GM18858 (cell line): ENCODE results near the gene VANGL2.

ENCODE experiments used
- ATAC-seq: cut with Tn5 transposase; IDR thresholded peaks from one replicate; pipeline ENCODE4 v1.9.1; 2021; ENCODE audit not compliant: unreplicated experiment

Gene VANGL2

DNA sequence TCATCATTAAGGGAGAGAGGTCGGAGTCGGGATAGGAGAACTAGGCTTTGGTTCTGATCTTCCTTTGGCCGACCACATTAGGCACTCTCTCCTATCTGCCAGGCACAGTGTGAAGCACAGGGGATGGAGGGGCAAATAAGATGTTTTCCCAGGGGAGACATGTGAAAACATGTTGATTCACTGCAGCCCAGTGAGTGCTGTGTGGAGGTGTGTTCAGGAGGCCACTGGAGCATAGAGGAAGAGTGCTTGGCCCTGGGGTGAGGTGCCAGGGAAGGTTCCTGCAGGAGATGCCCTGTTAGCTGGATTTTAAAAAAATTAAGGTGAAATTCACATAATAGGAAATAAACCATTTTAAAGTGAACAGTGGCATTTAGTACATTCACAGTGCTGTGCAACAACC lies 3.7 kb downstream of the VANGL2 start:
- ATAC-seq = no peak

DNA sequence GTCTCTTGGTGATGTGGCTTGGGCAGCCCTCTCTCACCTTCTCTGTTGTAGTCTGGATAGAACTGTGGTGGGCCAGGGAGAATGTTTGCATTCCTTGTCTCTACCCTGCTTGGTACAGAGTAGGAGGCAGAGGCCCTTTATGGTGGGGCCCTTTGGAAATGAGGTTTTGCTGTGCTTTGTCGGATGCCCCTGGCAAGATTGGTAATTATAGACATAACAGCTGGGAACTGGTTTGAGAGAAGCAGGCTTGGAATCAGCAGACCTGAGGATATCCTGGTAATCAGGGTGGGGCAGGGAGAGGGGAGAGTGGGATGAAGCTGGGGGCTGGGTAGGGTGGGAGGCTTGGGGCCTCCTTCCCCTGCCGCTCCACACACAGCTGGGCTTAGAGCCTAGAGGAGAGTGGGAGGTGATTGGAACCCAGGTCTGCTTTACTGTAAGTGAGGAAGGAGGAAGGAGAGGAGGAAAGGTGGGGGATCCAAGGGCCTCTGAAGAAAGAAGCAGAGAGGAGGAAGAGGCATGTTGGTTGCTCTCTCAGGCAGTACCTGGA lies 5.0 kb downstream of the VANGL2 start:
- ATAC-seq = no peak

DNA sequence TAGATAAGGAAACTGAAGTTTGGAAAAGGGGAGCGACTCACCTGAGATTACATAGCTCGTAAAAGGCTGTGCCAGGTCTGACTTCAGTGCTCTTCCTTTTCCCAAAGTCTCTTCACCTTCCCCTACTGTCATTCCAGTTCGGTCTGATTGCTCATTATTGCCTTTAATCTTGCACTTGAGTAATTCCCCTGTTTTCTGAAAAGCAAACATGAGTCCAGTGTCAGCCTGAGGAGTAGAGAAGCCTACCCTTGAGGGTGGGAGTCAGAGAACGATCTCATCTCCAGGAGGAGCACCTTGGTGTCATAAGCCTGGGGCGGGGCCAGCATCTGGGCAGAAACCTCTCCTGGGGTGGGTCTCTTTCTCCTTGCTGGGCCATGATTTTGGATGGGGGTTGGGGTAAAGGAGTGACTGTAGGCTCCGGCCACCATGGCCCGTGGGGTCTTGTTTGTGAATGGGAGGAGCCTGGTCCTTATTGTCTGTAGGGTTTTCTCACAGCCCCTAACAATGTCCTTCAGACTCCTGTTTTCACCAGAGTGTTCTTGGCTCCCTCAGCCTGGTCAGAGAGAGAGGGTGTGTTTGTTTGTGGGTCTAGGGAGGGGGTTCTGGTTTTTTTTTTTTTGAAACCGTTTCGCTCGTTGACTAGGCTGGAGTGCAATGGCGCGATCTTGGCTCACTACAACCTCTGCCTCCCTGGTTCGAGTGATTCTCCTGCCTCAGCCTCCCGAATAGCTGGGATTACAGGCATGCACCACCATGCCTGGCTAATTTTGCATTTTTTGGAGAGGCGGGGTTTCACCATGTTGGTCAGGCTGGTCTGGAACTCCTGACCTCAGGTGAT lies 6.0 kb downstream of the VANGL2 start:
- ATAC-seq = no peak

DNA sequence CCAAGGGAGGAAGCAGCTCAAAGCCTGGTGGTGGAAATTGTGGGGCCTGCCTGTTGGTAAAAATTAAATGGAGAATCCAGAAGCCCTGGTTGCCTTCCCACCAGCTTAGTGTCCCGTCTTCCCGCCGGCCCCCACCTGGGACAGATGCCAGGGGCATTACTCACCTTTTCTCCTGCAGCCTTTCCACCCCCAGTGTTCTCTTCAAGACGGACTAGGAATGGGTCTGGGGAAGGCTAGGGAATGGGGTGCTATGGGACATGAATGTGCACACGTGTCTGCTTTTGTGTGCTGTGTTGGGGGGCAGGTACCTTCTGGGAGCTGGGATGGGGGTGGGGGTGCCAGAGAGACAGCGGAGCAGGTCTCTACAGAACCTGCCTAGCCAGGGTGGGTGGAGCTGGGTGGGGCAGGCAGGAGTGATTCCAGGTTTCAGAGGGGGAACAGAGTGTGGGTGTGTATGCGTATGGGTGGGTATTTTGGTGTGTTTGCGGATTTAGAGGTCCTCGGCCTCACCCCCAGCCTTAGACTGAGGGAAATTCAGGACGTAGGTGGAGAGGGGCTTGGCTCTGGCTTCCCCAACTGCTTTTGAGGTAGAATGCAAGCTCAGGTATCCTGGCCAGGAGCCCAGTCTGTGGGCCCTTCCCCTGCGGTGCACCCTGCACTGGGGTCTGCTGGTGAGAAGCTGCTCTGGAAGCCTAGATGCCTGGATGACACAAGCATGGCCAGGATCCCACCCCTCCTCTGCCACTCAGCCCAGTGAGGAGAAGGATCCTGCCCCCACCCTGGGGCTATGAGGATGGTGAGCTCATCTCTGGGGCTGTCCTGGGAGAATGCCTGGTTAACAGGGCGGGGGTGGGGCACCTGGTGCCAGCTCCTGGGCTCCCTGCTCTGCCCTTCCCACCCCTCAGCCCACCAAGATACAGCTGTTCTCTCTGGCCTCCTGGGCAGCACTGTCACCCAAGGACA lies 7.8 kb downstream of the VANGL2 start:
- ATAC-seq = no peak

DNA sequence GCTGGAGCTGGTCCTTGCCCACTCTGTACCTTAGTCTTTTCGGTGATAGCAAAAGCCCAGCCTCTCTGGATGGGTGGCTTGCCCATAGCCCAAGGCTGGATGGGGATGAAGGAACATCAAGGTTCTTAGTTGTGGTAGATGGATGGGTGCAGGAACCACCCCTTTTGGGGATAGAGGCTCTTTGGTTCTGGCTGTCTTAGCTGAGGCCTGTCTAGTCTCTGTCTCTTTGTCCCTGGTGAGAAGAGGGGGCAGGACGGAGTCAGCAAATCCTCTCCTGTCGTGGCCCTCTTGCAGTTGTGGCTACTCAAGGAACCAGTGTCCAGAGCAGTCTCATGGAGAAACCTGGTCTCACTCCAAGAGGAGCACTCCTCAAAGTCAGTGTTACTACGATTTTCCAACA lies 8.5 kb downstream of the VANGL2 start:
- no peak for ATAC-seq

DNA sequence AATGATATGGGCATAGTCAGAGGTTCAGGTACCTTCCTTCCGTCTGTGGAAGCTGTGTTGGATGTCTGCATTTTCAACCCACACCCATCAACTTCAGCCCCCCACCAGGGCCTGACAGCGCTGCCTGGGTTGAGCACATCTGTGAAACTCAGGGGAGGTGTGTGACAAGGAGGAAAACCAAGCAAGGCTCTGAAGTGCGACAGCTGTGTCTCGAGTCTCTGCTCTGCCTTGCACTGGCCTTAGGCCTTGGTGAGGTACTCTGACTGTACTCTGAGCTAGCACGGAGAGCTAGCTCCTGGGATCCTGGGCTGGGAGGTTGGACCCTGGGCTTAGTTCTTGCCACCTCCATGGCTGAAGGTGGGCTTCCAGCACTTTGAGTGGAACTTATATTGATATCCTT lies 9.1 kb downstream of the VANGL2 start:
- ATAC-seq = no peak

DNA sequence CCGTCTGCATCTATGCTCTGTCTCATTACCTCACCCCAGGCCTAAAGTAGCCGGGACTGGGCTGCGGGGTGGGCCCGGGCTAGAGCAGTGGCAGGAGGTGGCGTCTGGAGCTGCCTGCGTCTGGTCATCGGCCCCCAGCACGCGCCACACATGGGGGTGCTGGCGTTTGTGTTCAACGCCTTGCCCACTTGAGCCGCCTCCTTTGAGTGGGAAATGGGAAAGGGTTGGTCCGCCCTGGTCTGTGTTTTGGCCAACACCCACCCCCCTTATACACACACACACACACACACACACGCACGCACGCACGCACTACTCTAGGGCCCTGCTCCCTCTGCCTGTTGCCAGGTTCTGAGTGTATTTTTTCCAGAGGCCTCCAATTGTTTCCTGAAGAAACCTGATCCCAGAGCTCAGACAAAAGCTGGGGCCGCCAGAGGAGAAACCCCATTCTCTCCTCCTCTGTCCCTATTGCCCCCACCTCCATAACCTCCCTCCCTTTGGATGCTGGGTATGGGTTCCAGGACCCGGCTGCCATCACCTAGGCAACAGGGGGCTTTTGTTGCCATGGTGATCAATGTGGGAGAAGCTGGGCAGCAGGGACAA lies 10.1 kb downstream of the VANGL2 start:
- no peak for ATAC-seq

DNA sequence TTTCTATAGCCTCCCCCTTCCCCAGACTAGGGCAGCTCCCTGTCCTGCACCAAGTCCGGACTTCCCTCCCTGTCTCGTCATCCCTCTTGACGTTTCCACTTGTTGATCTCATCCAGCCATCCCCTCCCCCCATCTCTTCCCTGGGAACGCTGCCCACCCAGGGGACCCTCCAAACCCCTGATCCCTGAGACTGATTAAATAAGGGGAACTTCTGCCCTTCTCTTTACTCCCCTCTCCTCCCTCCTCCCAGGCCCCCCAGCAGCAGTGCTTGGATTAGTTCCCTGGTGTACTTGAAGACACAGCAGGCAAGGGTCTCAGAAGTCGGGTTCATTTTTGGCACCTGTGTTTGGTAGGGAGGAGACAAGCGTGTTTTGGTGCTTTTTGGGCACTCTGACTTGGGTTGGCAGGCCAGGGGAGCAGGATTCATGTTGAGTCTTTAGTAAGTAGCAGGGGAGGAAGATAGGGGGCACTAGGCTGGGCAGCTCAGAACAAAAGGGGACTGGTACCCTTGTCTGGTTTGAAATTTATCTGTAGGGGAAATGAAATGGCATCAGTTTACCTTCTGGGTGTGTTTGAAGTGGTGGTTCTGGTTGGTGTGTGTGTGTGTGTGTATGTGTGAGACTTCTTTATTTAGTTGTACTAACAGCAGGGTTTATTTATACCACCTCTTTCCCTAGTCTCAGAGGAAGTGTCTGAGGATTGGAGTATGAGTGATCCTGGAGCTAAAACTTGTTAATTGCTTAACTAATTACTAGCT lies 11.1 kb downstream of the VANGL2 start:
- no peak for ATAC-seq

DNA sequence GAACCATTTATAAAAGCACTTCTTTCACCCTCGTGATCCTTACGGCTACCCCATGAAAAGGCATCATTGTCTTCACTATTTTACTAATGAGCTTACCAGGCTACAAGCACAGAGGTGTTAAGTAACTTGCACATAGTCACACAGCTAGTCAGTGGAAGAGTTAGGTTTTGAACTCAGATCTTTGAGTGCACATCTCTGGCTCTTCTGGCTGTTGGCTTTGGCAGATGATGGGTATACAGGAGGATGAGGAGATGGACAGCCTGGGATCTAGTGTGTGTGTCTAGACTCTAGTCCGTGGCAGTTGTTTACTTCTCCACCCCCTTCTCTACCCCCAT lies 11.6 kb downstream of the VANGL2 start:
- ATAC-seq = no peak

DNA sequence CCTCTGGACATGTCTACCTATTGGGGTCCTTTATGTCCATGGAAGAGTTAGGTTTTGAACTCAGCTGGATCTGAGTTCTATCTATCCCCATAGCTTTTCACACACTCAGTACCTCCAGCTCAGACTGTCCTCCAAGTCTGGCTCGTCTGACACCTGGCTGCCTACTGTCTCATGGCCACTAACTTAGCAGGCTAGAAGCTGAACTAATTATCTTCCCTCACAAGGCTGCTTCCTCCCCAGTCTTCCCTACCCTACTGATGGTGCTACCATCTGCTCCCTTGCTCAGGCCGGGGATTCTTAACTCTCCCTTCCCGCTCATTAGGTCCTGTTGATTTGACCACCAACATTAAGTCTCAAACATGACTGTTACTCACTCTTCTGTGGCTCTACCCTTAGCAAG lies 13.4 kb downstream of the VANGL2 start:
- ATAC-seq = no peak

DNA sequence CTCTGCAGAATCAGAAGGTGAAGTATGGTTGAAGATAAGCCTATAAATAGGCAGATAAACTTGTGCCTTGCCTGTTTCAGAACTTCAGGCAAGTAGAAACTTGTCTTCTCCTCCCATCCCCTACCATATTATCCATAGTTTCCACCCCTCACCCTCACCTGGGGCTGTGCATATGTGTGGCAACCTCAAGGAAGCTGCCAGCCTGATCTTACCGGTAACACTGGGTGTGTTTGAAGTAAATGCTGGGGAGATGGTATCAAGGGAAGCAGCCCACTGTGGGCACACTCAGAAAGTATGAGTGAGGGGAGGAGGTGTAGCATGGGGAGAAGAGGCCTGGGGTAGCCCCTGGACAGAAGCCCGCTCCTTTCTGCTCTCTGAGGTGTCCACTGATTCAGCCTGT lies 14.5 kb downstream of the VANGL2 start:
- ATAC-seq = no peak

DNA sequence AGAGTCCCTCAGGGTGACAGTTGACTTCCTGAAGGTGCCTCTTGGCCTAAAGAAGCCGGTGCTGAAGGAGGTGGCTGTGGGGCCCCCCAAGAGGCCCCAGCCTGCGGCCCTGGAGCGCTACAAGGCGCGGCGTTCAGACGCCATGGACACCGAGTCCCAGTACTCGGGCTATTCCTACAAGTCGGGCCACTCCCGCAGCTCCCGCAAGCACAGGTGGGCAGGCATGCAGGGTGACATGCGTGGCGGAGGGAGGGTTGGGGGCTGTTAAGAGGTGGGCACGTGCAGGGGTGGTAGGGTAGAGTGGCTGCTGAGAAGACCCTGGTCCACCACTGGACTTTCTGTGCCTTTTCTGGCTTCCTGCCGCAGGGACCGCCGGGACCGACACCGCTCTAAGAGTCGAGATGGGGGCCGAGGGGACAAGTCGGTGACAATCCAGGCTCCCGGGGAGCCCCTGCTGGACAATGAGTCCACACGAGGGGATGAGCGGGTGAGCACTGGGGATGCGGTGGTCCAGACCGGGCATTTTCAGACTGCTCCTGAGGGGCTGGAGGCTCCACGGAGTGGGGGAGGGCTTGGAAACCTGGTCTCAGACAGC lies 15.4 kb downstream of the VANGL2 start:
- ATAC-seq = no peak

DNA sequence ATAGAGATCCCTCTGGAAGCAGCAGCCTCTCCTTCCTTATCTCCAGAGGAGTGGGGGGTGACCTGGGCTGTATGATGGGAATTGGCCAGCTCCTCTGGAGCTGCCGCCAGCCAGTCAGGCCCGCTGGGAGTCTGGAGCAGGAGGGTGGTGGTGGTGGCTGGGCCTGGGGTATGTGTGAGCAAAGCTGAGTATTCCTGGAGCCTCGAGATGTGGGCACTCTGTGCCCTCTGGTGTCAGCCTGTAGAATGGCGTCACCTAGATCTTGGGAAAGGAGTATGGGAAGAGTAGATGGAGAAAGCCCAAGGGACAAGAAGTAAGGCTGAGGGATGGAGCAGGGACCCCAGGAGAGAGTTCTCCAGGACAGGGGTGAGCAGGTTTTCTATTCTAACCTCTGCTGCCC lies 16.0 kb downstream of the VANGL2 start:
- no peak for ATAC-seq

DNA sequence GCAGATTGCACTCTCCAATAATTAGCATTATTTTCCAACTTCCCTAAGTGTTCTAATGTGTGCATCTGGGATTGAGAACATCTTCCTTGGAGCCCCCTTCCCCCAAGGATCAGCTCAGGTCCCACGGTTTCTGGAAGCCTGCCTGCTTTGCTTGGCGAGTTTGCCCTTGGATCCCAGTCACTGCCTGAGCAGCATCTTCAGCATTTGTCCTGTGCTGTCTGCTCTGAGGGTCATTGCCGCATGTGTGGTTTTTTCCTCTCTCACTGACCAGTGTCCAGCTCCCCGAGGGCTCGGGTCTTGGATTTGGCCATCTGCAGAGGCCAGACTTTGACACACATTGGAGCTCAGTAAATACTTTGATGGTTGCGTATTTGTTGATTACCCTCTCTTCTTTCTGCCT lies 18.1 kb downstream of the VANGL2 start:
- ATAC-seq = no peak

DNA sequence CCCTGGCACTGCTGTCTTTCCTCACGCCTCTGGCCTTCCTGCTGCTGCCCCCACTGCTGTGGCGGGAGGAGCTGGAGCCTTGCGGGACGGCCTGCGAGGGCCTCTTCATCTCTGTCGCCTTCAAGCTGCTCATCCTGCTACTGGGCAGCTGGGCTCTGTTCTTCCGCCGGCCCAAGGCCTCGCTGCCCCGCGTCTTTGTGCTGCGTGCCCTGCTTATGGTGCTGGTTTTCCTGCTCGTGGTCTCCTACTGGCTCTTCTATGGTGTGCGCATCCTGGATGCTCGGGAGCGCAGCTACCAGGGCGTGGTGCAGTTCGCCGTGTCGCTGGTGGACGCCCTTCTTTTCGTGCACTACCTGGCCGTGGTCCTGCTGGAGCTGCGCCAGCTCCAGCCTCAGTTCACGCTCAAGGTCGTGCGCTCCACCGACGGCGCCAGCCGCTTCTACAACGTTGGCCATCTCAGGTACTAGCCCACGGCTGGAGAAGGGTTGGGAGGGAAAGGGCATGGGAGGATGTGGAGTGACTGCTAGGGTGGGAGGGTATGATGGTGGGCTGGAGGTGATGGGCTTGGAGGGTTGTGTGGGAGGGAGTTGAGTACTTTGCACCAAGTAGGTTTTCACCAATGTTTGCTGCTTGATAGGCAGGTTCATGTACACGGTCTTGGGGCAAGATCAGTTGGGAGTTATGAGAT lies 18.9 kb downstream of the VANGL2 start:
- ATAC-seq = no peak

DNA sequence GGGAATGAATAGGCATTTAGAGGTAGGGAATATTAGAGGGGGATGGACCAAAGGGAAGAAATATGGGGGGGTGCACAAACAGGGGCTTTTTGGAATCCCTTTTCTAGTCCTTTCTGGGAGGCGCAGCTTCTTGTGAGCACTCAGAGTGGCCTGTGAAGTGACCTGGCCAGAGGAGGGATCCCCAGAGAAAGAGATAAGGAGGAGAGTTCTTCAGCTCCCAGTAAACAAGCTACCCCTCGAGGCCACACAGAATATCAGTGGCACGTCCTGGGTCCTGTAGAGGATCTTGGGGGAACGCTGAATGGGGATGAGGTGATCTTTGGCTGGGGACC lies 19.4 kb downstream of the VANGL2 start:
- ATAC-seq = no peak

DNA sequence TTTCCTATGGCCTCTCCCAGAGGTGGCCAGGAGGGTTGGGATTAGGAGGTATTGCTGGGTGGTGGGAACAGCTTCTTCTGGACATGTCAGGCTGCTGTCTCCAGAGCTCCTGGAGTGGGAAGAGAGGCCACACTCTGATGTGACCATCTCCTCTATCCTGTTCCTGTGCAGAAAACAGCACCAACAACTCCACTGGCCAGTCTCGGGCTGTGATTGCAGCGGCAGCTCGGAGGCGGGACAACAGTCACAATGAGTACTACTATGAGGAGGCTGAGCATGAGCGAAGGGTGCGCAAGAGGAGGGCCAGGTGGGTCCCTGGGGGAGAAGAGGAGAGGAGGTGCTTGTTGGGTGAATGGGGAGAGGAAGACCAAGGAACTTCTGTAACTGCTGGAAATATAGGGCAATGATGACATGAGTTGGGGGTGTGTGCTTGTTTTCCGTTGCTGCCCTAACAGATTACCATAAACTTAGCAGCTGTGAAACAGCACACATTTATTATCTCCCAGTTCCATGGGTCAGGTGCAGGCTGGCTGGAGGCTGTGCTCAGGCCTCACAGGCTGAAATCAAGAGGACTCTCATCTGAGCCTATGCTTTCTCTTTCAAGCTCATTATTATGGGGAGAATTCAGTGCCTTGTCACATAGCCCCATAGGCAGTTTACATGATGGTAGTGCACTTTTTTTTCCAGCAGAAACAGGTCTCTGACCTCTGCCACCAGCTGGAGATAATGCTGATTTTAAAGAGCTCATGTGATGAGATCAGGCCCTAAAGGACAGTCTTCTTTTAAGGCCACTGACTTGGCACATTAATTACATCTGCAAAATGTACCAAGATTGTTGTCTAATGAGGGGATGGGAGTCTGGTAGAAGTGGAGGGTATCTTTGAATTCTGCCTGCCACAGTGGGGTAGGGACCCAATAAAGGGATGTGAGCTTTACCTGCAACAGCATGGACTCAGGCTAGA lies 20.8 kb downstream of the VANGL2 start:
- no peak for ATAC-seq

DNA sequence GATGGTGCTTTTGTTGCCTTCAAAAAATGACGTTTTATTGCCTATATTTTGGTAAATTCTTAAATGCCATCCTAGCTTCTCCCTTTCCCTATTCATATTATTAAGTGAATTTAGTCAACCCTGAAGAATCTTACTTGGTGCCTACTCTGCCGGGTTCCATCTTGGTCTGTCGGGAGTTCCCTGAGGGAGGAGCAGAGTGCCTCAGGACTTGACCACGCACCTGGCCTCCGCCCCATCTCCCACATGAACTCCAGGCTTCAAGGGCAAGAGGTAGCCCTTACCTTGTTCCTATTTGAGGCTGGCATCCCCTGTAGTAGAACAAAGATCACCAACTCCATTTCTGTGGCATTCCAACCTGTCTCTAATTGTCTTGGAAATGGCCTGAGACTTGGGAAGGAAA lies 21.5 kb downstream of the VANGL2 start:
- no peak for ATAC-seq

DNA sequence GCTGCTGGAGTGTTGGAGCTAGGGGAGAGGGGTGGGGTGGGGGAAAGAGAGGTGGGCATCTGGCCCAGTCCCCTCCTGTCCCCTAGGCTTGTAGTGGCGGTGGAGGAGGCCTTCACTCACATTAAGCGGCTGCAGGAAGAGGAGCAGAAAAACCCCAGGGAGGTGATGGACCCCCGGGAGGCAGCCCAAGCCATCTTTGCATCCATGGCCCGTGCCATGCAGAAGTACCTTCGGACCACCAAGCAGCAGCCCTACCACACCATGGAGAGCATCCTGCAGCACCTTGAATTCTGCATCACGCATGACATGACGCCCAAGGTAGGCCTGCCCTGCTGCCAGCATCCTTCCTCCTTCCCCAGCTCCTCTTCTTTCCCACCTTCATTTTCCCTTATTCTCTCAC lies 23.6 kb downstream of the VANGL2 start:
- no peak for ATAC-seq
